Dermis blood vessel endothelial cell (primary cell): ENCODE results near the gene BTBD9. TPM values are rescaled to one million over a fixed set of nuclear protein-coding genes. Genes with fewer than 3 reads are reported as not detected.

ENCODE experiments used
- DNase-seq: peaks from one replicate; pipeline ENCODE4 v3.0.0; 2010
- total RNA-seq: library from RNA; depleted of rRNA; stranded (reverse); fragments of >200 nt; gene quantifications from 2 replicates; pipeline ENCODE4 v1.2.3, GENCODE V29; 2014

BTBD9 gene
- total RNA-seq, 1 donor from 2014 or later: 12.1 TPM

DNA sequence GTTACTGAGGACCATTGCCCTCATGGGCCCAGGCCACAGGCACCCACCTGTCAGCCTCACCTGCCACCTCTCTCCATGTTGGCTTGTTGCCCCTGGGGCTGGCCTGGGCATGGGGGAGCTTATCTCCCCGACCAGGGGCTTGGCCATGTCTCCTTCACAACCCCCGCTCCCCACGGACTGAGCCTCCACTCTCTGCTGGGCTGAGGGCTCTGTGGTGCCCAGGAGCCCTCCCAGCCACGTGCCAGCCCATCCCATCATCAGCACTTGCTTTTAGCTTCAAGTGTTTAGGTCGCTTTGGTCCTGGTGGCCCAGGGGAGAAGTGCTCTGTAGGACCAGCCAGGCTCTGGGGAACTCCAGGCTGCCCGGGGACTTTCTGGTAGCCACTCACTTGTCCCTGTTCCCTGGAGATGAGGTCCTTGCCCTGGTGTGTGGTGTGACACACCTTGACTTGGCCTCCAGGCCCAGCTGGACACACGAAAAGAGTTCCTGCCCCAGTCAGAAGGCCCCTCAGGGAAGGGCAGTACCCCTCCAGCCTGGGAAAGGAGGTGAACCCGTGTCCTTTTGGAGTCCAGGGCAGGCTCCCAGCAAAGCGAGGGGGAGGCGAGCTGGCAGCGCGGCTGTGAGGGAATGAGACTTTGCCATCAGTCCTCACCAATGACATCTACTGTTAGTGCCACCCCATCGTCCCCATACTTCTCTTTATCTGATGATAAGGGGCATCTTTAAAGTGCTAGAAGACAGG is 467.6 kb downstream of the BTBD9 start:
- no peak for DNase-seq

DNA sequence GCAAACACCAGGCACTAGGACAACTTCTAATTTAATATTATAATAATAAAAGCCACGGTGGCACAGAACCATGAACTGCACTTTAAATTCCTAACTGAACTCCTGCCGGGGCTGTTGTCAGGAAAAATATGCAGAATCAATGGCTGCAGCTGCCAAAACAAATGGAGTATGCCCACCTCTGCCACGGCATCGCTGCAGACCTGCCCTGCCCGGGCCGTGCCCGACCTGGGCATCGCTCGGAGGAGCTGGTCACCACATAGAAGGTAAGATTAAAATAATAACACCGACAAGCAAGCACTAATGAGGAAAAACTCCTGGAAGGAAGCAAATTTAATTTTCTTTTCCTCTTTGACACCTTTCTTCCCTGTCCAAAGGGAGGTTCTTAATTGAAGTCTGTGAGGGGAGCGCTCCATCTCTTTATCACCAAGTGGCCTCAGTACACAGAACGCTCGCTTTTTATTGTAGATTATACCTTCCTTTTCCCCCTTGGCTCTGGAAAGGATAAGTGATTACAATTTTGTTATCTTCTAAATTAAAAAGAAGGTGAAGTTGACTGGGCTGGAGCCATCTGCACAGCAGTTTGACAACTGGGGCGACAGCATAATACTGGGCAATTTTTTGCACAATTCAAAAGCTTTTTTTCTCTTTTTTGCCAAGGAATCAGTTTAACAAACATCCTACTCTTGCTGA is 468.9 kb downstream of the BTBD9 start:
- DNase-seq: no peak

DNA sequence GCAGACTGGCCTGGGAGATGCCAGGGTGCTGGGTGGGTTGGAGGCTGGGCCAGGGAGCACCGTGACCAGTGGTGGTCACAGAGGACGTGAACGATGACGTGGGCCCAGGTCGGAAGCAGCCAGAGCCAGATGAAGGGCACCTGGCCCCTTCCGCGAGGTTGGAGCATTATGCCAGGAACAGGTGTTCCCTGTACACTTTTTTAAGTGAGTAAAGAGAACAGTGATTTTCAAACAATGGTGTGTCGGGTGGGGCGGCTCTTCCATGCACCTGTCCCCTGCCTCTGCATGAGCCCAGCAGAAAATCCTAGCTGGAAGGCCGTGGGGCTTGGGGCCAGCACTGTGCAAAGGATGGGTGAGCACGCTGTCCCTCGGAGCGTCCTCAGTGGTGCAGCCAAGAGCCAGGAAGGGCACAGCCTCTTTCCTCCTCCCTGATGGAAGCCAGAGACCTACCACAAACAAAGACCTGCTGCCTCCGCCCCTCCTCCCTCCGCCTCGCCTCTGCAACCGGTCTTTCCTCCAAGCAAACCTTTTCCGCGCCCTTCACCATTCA is 469.7 kb downstream of the BTBD9 start:
- DNase-seq: no peak

DNA sequence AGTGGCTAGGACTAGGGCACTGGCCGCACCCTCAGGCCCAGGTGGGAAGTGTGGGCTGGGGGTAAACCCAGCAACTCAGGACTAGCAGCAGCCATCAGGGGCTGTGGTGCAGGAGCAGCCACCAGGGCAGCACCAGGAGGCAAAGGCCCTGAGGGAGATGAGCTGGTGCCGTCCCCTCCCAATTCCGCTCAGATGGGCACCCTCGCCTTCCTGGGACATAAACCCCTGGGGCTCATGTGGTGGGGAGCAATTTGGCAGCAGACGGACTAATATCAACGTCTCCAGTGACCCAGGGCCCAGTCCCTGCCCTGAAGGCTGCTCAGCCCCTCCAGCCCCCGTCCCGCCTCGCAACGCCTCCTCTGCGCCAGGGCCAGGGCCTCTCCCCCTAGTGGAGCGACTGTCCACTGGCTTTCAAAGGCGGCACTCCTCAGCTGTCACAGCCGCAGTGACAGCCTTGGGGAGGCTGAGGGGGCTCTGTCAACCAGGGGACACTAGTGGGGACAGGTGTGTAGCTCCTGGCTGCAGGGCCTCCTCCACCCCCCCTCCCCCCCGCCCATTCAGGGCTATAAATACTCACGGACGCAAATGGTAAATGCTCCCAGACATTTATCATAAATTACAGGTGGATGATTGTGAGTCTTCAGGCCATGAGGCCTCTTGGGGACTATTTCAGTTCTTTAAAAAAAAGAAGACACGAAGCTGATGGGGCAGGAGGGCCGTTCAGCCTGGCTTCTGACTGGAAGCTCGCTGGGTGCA is 470.3 kb downstream of the BTBD9 start:
- no peak for DNase-seq

DNA sequence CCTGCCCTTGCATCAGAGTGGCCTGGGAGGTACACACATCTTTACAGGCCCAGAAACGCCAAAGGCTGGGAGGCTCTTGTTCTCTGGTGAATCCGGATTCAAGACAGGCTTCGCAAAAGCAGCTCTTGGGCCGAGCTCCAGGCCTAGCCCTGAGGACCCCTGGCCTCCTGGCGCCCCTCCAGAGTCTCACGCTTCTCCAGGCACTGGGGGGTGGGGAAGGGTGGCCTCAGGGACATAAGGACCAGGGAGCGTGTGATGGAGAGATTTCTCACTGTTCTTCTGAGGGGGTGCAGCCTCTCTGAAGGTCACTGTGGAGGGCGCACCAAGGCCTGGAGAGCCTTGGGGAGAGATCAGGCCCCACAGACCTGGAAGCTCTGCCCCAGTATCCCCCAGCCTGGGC is 471.0 kb downstream of the BTBD9 start:
- no peak for DNase-seq

DNA sequence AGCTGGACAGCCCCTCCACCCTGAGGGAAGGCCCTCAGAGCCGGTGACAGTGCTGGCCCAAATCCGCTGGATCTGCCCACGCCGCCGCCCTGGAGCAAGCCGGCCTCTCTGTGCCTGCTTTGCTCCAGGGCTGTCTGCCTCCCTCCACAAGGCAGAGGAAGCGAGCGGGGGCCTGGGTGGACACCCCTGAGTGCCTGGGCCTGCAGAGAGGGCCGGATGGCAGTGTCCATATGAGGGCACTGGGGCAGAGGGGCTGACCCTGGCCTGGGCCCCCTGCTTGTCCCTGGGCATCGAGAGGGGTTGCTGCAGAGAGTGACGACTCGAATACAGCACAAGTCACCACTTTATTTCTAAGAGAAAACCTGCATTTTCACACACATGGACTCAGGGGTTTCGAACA is 471.6 kb downstream of the BTBD9 start:
- DNase-seq: no peak

DNA sequence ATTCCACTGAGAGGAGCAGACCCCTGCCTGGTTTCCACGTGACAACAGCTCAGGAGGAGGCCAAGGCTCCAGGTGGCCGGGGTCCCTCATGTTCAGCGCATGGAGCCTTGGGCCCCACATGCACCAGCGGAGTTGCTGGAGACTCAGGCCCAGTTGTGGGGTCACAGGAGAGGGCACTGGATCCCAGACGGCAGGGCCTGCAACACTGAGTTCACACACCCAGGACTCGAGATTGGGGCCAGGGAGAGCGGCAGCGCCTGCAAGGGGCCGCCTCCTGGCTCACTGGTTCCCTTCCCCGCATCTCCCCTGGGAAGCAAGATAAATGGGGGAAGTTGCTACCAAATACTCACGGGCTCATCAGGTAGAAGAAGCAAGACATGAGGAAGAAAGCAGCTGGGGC is 472.1 kb downstream of the BTBD9 start:
- no peak for DNase-seq

DNA sequence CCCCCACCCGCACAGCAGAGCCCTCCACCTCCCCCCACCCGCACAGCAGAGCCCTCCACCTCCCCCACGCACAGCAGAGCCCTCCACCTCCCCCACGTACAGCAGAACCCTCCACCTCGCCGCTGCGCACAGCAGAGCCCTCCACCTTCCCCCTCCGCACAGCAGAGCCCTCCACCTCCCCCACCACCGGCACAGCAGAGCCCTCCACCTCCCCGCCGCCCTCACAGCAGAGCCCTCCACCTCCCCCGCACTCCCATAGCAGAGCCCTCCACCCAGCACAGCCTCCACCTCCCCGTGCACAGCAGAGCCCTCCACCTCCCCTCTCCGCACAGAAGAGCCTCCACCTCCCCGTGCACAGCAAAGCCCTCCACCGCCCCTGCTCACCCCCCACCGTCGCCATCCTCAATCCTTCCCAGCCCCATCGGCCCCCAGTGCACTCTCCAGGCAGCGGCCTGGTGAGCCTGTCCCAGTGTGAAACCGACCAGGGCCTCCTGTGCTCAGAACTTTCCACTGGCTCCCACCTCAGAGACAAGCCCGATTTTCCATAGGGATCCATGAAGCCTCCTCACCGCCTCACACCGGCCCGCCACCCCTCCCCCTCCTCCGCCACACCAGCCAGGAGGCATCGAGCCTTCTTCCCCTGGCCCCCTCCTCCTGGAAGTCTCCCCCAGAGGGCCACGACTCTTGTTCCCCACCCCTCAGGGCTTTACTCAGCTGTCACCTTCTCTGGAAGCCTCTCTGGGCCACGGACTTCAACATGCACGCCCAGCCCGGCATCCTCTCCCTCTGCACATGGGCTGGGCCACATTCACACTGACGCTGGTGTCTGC is 473.1 kb downstream of the BTBD9 start:
- DNase-seq: no peak

DNA sequence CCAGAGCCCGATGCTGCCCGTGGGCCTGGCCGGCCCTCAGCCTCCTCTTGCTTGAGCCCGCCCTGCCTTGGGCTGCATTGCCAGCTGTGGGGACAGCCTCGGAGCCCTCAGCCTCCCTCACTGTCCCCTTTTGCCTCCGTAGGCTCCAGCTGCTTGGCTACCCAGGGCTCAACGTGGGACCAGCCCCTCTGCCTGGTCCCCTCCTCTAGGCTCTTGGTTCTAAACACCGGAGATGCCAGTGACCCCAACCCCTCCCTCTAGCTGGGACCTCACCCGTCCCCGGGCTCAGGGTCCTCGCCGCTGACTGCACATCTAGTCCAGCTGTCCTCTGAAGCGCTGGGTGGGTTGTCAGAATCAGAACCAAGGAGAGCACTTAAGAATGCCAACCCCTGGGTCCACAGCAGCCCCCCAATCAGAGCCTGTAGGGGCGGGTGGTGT is 475.0 kb downstream of the BTBD9 start:
- DNase-seq: no peak

DNA sequence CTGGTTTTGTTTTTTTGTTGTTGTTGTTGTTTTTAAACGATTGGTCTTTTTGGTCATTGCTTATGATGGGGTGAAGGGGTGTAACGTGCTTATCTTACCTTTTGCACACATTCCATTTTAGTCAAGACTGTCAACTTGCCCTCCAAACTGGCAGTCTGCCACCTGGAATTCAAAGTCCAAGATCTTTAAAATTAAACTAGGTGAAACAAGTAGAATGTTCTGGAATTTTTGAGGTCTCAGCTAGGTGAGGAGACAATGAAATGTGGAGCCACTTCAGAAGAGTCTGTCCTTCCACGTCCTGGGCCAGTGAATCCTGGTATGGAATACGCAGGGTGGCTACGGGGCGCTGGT is 475.6 kb downstream of the BTBD9 start:
- DNase-seq: no peak

DNA sequence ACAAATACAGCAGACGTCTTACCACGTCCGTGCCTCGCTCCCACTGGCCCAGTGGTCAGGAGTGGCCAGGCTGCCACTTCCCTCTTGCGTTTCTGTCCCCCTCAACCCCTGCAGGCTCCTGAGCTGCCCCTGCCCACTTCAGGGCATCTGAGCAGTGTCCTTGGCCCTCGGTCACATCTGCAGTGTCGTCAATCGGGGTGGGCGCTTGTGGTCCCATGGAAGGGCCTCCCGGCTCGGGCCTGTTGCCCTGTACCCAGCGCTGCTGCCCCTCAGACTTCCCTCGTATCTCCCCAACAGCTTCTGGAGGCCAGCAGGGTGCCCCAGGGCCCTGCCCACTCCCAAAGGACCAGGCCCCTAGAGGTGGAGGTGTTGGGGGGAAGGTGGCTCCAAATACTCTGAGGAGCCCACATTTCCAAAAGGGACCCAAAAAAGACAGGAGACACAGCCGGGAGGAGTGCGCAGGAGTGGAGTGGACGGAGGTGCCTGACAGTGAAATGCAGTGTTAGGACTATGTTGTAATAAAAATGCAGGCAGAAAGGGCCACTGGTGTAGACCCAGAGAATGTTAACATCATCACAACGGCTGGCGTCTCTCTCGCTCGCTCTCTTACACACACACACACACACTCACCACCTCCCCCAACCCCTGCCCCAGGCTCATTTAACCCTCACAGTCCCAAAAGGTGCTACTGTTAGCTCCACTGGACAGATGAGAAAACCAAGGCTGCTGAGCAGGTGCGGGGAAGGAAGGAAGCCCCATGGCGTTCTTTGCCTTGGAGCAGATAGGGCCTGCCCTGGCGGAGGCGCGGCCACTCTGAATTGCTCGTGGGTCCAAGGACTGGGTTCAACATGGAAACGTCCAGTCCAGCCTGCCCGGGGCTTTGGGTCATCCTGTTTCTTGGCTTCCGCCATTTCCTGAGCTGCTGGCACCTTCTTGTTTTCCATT is 476.3 kb downstream of the BTBD9 start:
- DNase-seq: no peak

DNA sequence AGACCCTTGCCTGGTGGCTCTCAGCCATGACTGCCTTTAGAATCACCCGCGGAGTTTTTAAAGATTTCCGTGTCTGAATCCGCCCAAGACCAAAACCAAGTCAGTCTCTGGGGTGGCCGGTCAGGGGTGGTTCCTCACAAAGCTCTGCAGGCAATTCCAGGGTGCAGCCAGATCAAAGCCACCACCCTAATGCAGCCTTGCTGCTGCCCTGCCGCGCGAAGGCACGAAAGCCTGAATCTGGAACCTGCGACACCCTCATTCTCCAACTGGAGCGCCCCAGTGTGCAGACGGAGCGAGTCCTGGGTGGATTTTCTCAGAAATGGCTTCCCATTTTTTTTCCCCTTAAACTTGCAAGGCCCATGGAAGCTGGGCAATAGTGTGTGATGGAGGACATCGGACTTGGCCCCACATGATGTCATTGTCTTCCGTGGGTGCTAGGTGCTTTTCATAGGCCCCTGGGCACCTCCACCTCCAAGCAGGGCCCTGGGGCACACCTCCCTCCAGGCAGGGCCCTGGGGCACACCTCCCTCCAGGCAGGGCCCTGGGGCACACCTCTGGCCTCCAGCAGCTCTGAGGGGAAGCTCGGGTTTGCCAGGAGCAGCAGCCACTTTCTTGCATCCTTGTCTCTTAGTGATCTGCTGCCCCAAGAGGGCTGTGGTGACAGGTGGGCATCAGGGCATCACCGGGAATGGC is 477.1 kb downstream of the BTBD9 start:
- no peak for DNase-seq

DNA sequence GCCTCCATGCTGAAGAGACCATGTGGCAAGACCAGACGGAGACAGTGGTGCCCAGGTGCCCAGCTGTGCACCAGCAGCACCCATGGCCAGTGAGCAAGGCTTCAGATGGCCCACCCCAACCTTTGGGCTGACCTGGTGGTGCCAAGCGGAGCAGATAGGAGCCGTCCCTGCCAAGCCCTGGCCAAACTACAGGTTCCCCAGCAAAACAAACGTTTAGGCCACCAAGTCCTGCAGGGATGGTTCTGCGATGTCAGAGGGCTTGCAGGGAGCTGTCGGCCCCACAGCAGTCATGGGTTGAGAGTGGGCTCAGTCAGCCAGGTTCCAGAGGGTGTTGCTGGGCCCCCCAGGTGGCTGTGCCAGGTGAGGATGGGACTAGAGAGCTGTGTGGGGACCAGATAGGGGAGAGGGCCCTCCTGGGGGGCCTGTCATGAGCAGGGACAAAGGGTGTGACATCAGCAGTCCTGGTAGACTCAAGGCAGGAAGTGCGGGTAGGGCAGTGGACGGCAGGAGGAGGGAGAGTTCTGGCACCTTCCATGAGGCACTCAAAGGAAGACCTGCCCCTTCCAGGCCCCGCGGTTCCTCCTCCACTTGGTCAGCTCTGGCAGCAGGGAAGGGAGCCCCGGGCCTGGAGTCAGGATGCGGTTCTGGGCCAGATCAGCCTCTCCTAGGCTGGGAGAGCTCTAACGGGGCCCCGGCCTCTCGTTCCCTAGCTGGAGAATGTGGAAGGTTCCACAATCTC is 477.8 kb downstream of the BTBD9 start:
- DNase-seq: no peak

DNA sequence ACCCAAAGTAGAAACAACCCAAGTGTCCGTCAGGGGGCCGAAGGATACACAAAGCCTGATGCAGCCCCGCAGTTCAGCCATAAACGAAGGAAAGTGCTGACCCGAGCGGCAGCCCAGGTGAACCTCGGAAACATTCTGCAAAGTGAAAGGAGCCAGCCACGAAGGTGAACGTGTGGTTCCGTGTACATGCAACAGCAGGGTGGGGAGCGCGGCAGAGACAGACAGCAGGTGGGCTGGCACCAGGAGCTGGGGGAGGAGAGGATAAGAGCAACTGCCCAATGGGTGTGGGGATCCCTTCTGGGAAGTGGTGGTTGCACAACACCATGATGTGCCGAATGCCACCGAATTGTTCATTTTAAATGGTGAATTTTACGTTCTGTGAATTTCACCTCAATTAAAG is 478.4 kb downstream of the BTBD9 start:
- DNase-seq: no peak

DNA sequence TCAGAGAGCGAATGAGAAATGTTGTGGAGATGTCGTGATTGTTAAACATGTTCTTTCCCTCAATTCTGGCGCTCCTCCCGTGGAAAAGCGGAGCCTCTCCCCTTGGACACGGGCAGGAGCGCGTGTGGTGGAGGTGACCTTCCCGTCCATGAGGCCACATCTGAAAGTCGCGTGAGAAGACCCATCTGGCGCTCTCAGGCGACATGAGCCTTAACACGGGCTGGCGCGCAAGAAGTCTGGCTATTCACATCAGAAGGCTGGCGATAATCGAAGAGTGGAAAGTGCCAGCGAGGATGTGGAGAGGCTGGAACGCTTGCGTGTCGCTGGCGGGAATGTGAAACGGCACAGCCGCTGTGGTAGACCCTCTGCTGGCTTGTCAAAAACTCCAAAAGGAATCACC is 478.9 kb downstream of the BTBD9 start:
- no peak for DNase-seq

DNA sequence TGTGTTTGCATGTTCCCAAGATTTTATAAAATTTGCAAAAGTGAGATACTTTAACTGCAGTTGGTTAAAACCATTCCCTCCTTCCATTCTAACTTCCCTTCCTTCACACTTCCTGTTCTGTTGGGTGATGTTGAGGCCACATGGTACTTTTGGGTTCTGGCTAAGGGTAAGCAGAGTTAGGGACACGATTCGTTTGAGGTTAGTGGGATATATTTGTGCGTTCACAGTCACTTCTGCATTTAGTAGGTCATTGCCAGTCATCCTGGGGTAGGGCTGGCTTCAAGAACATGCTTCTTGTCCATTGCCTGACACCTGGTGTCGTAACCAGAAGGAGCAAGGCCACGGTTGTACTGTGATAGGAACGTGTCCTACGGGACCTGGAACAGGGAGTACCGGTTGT is 480.1 kb downstream of the BTBD9 start:
- DNase-seq: no peak

DNA sequence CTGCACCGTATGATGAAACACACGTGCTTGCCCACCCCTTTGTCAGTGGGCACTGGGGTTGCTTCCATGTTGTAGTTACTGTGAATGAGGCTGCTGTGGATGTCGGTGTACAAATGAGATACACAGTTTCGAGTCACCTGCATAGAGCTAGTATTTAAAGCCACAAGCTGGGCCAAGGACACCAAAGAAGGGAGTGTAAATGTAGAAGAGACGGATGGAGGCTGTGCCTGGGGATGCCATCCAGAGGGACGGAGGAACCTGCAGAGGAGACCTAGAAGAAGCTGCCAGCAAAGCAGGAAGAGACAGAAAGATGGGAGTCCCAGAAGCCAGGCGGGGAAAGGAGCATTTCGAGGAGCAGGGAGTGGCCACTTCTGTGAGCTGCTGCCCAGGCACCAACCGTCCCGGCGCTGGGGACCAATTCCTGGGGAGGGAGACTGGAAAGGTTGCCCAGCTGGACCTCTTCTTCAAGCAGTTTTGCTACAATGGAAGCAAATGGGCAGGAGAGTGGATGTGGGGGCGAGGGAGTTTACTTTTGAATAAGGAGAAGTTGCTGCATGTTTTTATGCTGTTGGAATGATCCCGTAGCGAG is 480.9 kb downstream of the BTBD9 start:
- DNase-seq: no peak

DNA sequence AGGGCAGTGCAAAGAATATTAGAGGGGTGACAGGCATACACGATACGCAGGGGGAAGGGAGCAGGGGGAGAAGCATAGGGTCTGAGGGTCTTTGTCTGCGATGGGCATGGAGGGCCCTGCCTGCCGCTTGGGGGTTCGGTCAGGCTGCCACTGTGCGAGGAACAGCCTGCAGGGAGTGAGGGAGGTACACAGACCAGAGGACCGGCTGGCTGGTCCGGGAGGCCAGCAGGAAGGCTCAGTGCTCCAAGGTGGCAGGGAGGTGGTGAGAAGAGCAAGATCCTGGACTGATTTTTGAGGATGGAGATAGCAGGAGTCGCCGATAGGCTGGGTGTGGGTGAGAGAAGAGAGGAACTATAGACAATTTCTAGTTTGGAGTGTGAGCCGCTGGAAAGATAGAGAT is 481.8 kb downstream of the BTBD9 start:
- no peak for DNase-seq

DNA sequence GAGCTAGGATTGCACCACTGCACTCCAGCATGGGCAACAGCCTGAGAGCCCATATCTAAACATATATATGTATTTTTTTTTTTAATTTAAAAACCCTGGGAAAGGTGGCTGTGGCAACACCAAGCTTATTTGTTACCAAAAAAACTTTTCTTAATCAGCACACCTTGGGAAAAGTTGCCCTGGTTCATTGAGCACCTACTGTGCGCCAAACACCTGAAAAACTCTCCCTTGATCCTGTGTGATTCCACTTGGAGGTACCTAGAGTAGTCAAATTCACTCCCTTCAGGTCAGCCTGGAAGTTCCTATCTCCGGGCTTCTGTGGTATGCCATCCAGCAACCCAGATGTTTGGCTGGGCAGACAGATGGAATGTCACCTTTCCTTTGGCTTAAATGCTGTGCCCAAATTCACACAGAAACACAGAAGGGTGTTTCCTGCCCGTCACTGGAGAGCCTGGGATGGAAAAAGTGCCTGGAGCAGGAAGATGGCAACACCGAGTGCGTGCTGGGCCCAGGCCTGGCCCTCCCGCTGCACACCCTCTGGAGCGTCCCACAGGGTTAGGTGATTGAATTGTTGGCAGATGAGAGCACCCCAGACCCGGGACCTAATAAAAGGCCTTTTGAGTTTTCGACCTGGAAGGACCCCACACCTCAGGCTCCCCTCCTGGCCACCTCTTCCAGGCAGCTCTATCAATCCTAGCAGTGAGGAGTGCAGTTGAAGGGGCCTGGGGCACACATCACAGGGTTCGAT is 482.7 kb downstream of the BTBD9 start:
- DNase-seq: no peak
